Measurements from ENCODE around the gene U2AF2.
A peak's percentile ranks its signal among the peaks of the same experiment; 100 is the strongest.

The U2AF2 gene

GRCh38 chr19:55678121-55678671 lies 23.4 kb downstream of the U2AF2 start:
- DNase-seq (ENCODE audit: extremely low spot score) = peak; percentile 82
- CTCF ChIA-PET = interaction anchor here (1.0 to 1.8 kb wide), 3 partner anchors 12 to 24 kb away, joined by 3 to 4 read pairs (median 4); no protein-coding TSS in a partner anchor
- POLR2A ChIA-PET = interaction anchor here (0.8 to 1.4 kb wide), 2 partner anchors 24 to 462 kb away, joined by 7 read pairs; partner anchors contain the start of genes U2AF2 and ZNF444
- peak; percentile 40 for TF ChIP-seq CTCF (IDR thresholded peaks at IDR 0.05; ENCODE audit: control extremely low read depth, extremely low read depth, low read depth, missing control alignments)

GRCh38 chr19:55679343-55680257 lies 24.8 kb downstream of the U2AF2 start:
- TF ChIP-seq CTCF (IDR thresholded peaks at IDR 0.05; ENCODE audit: control extremely low read depth, extremely low read depth, low read depth, missing control alignments) = no peak
- ChIA-PET POLR2A (no interaction called here), CTCF (no interaction called here)
- no peak for DNase-seq (ENCODE audit: extremely low spot score)

- ChIA-PET POLR2A (no interaction called here), CTCF (interaction anchor here (0.7 kb wide), 1 partner anchor 176 kb away, joined by 4 read pairs; no protein-coding TSS in a partner anchor)
- TF ChIP-seq CTCF (IDR thresholded peaks at IDR 0.05; ENCODE audit: control extremely low read depth, extremely low read depth, low read depth, missing control alignments) = no peak
- no peak for DNase-seq (ENCODE audit: extremely low spot score)
Observed at GRCh38 chr19:55680339-55681130, 25.7 kb downstream of the U2AF2 start.

- ChIA-PET CTCF (interaction anchor here (0.7 kb wide), 1 partner anchor 177 kb away, joined by 4 read pairs; no protein-coding TSS in a partner anchor), POLR2A (no interaction called here)
- TF ChIP-seq CTCF (IDR thresholded peaks at IDR 0.05; ENCODE audit: control extremely low read depth, extremely low read depth, low read depth, missing control alignments) = no peak
Observed at GRCh38 chr19:55681131-55682092, 26.6 kb downstream of the U2AF2 start.

GRCh38 chr19:55683449-55684261 lies 28.8 kb downstream of the U2AF2 start:
- TF ChIP-seq CTCF (IDR thresholded peaks at IDR 0.05; ENCODE audit: control extremely low read depth, extremely low read depth, low read depth, missing control alignments) = no peak
- POLR2A ChIA-PET = interaction anchor here (0.6 kb wide), 1 partner anchor 318 kb away, joined by 3 read pairs; no protein-coding TSS in a partner anchor
- CTCF ChIA-PET = no interaction called here
- no peak for DNase-seq (ENCODE audit: extremely low spot score)

More at GRCh38 chr19:55681131-55682092, 26.6 kb downstream of the U2AF2 start:
- DNase-seq (ENCODE audit: extremely low spot score) = no peak

Data from GM10248 (cell line).